ENCODE results near the gene PHAX. TPM values are rescaled to one million over a fixed set of nuclear protein-coding genes. Genes with fewer than 3 reads are reported as not detected.

PHAX gene
- total RNA-seq, 1 donor from 2014 or later, result 44.7 TPM

DNA sequence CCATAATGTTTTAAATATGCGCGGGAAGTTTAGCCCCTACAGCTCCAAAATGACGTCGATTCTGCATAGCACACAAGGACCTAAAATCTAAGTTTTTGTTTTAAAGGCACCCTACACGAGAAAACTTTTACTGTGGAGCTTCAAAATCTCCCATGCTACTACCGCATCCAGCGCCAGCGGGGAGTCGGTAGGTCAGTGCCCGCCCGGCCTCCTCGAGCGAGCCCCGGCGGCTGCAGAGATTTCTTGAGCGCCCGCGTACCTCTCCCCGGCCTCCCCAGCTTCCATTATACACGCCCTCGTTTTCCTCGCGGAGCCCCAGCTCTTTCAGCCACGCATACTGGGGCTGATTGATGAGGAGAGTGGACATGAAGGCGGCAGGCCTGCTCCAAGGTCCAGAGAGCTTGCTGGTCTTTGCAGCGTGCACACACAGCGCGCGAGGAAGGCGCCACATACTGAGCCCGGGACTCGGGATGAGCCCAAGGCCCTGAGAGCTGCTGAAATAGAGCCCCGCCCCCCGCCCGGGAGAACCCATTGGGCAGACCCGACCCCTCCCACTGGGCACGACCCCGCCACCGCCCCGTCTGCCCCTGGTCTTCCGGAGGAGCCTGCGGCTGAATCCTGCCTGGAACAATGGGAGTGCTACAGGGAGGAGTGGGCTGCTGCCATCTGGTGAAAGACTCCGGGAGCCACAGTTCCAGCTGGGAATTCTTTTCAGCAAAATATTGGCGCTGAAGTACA, 5.8 kb upstream of the PHAX start, which contains the start of gene ALDH7A1:
Gene ALDH7A1 (minus strand): TSS at position 472 of the 738 bp plus-strand sequence. CDS start 21 bp downstream, at position 451.
- Histone ChIP-seq H3K36me3 (peaks cover 0 to 15% of the 10 kb centered on the region in 2 donors), H3K27ac (peak within 1 kb of the TSS; percentile 85), H3K27me3 (no peaks in the 10 kb centered on the region), H3K4me1 (peaks cover 32% of the 10 kb centered on the region), H3K9me3 (no peaks in the 10 kb centered on the region), H3K4me3 (peak within 1 kb of the TSS; percentile 60 to 74)
- peak in 1 of 2 donors; percentile 89 for DNase-seq (ENCODE audit: extremely low spot score in 2 of 2)
- intact Hi-C loops (cut with DNase I), result loop anchor here (5.0 kb wide), 2 partner anchors 182 to 258 kb away; partner anchors contain the start of gene LMNB1
- TF ChIP-seq, protein P1, sequence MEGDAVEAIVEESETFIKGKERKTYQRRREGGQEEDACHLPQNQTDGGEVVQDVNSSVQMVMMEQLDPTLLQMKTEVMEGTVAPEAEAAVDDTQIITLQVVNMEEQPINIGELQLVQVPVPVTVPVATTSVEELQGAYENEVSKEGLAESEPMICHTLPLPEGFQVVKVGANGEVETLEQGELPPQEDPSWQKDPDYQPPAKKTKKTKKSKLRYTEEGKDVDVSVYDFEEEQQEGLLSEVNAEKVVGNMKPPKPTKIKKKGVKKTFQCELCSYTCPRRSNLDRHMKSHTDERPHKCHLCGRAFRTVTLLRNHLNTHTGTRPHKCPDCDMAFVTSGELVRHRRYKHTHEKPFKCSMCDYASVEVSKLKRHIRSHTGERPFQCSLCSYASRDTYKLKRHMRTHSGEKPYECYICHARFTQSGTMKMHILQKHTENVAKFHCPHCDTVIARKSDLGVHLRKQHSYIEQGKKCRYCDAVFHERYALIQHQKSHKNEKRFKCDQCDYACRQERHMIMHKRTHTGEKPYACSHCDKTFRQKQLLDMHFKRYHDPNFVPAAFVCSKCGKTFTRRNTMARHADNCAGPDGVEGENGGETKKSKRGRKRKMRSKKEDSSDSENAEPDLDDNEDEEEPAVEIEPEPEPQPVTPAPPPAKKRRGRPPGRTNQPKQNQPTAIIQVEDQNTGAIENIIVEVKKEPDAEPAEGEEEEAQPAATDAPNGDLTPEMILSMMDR (IDR thresholded peaks at IDR 0.05), result peak in 1 of 3 experiments; percentile 38
- TF ChIP-seq POLR2A (IDR thresholded peaks at IDR 0.05) (peak in 1 of 2 donors; percentile 6), POLR2AphosphoS5 (IDR thresholded peaks at IDR 0.05; ENCODE audit: insufficient read depth in 1 of 2, low read depth in 1 of 2) (peak in 1 of 2 donors; percentile 79)

DNA sequence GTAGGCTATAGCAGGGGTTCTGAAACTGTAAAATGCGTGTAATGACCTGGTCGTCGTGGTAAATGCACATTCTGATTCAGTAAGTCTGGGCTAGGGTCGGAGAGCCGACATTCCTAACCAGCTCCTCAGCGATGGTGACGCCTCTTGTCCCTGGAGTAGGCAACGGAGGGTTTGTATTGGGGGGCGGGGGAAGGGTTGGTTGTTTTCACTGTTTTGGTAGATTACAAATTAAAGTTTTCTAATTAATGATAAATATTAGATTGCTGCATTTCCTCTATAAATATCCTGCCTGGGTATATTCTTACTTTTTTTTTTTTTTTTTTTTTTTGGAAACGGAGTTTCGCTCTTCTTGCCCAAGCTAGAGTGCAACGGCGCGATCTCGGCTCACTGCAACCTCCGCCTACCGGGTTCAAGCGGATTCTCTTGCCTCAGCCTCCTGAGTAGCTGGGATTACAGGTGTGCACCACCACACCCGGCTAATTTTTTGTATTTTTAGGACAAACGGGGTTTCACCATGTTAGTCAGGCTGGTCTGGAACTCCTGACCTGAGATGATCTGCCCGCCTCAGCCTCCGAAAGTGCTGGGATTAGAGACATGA, 5.2 kb upstream of the PHAX start:
- peak overlapping the region; percentile 60 to 74 for H3K4me3 ChIP-seq
- DNase-seq (ENCODE audit: extremely low spot score in 2 of 2), result no peak
- intact Hi-C loops (cut with DNase I), result loop anchor here (5.0 kb wide), 2 partner anchors 182 to 258 kb away; partner anchors contain the start of gene LMNB1
- no peak for TF ChIP-seq POLR2A (IDR thresholded peaks at IDR 0.05)
- TF ChIP-seq, protein P1 (IDR thresholded peaks at IDR 0.05), result peak in 1 of 3 experiments; percentile 20
- TF ChIP-seq POLR2AphosphoS5 (IDR thresholded peaks at IDR 0.05; ENCODE audit: insufficient read depth in 1 of 2, low read depth in 1 of 2), result no peak
- H3K9me3 ChIP-seq, result no peaks in the 10 kb centered on the region
- peak overlapping the region; percentile 85 for H3K27ac ChIP-seq
- peaks cover 32% of the 10 kb centered on the region for H3K4me1 ChIP-seq
- no peaks in the 10 kb centered on the region for H3K27me3 ChIP-seq
- peaks cover 0 to 8% of the 10 kb centered on the region in 2 donors for H3K36me3 ChIP-seq

DNA sequence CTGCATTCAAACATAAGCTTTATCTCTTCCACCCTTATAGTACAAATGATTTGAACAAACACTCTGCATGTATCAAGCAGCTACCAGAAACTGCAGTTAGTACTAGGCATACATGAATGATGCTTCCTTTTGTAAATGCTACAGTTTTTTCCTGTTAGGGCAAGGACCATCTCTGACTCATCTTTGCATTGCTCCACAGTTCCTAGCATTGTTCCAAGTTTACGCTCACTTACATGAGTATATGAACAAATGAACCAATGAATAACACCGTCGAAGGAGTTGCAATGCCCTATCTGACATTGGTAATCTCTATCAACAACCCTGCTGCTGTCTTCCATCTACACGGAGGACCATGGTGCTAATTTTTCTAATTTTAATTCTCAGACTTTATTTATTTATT, 3.6 kb upstream of the PHAX start:
- Histone ChIP-seq H3K4me3 (no peak overlapping the region), H3K27ac (no peak overlapping the region), H3K36me3 (peaks cover 0 to 1% of the 10 kb centered on the region in 2 donors), H3K27me3 (no peaks in the 10 kb centered on the region), H3K9me3 (no peaks in the 10 kb centered on the region), H3K4me1 (peaks cover 41% of the 10 kb centered on the region)
- intact Hi-C loops (cut with DNase I), result loop anchor here (5.0 kb wide), 2 partner anchors 180 to 260 kb away; partner anchors contain the start of gene LMNB1
- TF ChIP-seq POLR2AphosphoS5 (IDR thresholded peaks at IDR 0.05; ENCODE audit: insufficient read depth in 1 of 2, low read depth in 1 of 2), result peak in 1 of 2 donors; percentile 64
- TF ChIP-seq, protein P1 (IDR thresholded peaks at IDR 0.05), result no peak
- TF ChIP-seq POLR2A (IDR thresholded peaks at IDR 0.05), result no peak
- DNase-seq (ENCODE audit: extremely low spot score in 2 of 2), result no peak

DNA sequence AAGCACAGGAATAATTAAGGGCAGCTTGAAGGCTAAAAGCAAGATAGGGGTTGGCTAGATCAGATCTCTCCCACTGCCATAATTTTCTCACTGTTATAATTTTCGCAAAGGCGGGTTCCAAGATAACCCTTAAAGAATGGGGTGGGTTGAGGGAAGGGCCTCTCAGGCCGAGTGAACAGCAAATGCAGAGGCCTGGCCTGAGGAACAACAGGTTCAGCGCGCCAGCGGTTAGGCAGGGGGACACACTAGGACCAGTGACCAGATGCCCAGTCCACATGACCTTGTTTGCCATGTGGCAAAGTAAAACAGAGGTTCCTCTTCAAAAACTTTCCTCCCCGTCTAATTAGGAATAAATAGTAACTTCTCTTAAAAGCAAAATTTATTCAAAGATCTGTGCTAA, 1.2 kb upstream of the PHAX start:
- Histone ChIP-seq H3K27me3 (no peaks in the 10 kb centered on the region), H3K9me3 (no peaks in the 10 kb centered on the region), H3K4me1 (peaks cover 38% of the 10 kb centered on the region), H3K27ac (no peak overlapping the region), H3K36me3 (peaks cover 0 to 13% of the 10 kb centered on the region in 2 donors), H3K4me3 (no peak overlapping the region)
- DNase-seq (ENCODE audit: extremely low spot score in 2 of 2), result no peak
- intact Hi-C loops (cut with DNase I), result loop anchor here (5.0 kb wide), 2 partner anchors 178 to 262 kb away; partner anchors contain the start of gene LMNB1
- TF ChIP-seq, protein P1 (IDR thresholded peaks at IDR 0.05), result no peak
- TF ChIP-seq POLR2AphosphoS5 (IDR thresholded peaks at IDR 0.05; ENCODE audit: insufficient read depth in 1 of 2, low read depth in 1 of 2), result no peak
- no peak for TF ChIP-seq POLR2A (IDR thresholded peaks at IDR 0.05)
